Neural crest cell (in vitro differentiated cells): ENCODE results near the gene LIPG. TPM values are rescaled to one million over a fixed set of nuclear protein-coding genes. Genes with fewer than 3 reads are reported as not detected.

Experiments
- DNase-seq: peaks from one replicate; pipeline ENCODE4 v3.0.0; 2021; ENCODE audit warnings: low read depth, mixed read lengths, low spot score
- H3K27ac Mint-ChIP-seq: one replicate; pipeline ENCODE4 v1.8.0; 2021; ENCODE audit warnings: mild to moderate bottlenecking, mixed read lengths; ENCODE audit not compliant: unreplicated experiment
- H3K27me3 Mint-ChIP-seq: 2 replicates; pipeline ENCODE4 v1.8.0; 2021; ENCODE audit warnings: low read depth, mild to moderate bottlenecking, mixed read lengths
- H3K36me3 Mint-ChIP-seq: 2 replicates; pipeline ENCODE4 v1.8.0; 2021; ENCODE audit warnings: low read depth, mild to moderate bottlenecking, mixed read lengths
- H3K4me1 Mint-ChIP-seq: 2 replicates; pipeline ENCODE4 v1.8.0; 2021; ENCODE audit warnings: mixed read lengths
- H3K4me3 Mint-ChIP-seq: one replicate; pipeline ENCODE4 v1.8.0; 2021; ENCODE audit warnings: mild to moderate bottlenecking, mixed read lengths
- H3K9me3 Mint-ChIP-seq: 2 replicates; pipeline ENCODE4 v1.8.0; 2021; ENCODE audit warnings: mixed read lengths
- CTCF ChIP-seq: fragments of 200-600 bp; sonication (generic); conservative IDR thresholded peaks from 2 replicates; pipeline ENCODE4 v1.5.0; 2021; ENCODE audit warnings: antibody characterized with exemption, mild to moderate bottlenecking
- total RNA-seq: library from RNA; stranded (reverse); gene quantifications from 2 replicates; pipeline ENCODE4 v1.2.1, GENCODE V29; 2021

The LIPG gene
- total RNA-seq, 1 donor from 2014 or later = 32.4 TPM

- no peak for TF ChIP-seq CTCF
- Mint-ChIP-seq H3K4me1 (peaks cover 25% of the 10 kb centered on the region), H3K36me3 (peaks cover 2% of the 10 kb centered on the region), H3K27me3 (no peaks in the 10 kb centered on the region), H3K9me3 (peaks cover 4% of the 10 kb centered on the region), H3K4me3 (no peak overlapping the region), H3K27ac (no peak overlapping the region)
- no peak for DNase-seq
Observed at GRCh38 chr18:49609256-49610021, 47.6 kb downstream of the LIPG start.

GRCh38 chr18:49610022-49610445, 48.2 kb downstream of the LIPG start:
- no peak for DNase-seq
- Mint-ChIP-seq H3K4me3 (no peak overlapping the region), H3K27me3 (no peaks in the 10 kb centered on the region), H3K36me3 (no peaks in the 10 kb centered on the region), H3K9me3 (peaks cover 4% of the 10 kb centered on the region), H3K4me1 (peaks cover 25% of the 10 kb centered on the region), H3K27ac (no peak overlapping the region)
- TF ChIP-seq CTCF = no peak

- DNase-seq = no peak
- peaks cover 25% of the 10 kb centered on the region for H3K4me1 Mint-ChIP-seq
- H3K36me3 Mint-ChIP-seq = no peaks in the 10 kb centered on the region
- H3K27me3 Mint-ChIP-seq = no peaks in the 10 kb centered on the region
- TF ChIP-seq CTCF = no peak
- no peaks in the 10 kb centered on the region for H3K9me3 Mint-ChIP-seq
- no peak overlapping the region for H3K27ac Mint-ChIP-seq
- H3K4me3 Mint-ChIP-seq = no peak overlapping the region
Observed at GRCh38 chr18:49611316-49611715, 49.5 kb downstream of the LIPG start.

GRCh38 chr18:49612515-49613033, 50.7 kb downstream of the LIPG start:
- Mint-ChIP-seq H3K4me1 (peaks cover 25% of the 10 kb centered on the region), H3K9me3 (no peaks in the 10 kb centered on the region), H3K4me3 (no peak overlapping the region), H3K27me3 (no peaks in the 10 kb centered on the region), H3K36me3 (no peaks in the 10 kb centered on the region), H3K27ac (no peak overlapping the region)
- TF ChIP-seq CTCF = no peak
- no peak for DNase-seq

- no peak for TF ChIP-seq CTCF
- no peaks in the 10 kb centered on the region for H3K36me3 Mint-ChIP-seq
- no peak for DNase-seq
- peak overlapping the region; percentile 75 for H3K27ac Mint-ChIP-seq
- H3K4me3 Mint-ChIP-seq = peak overlapping the region; percentile 14
- H3K9me3 Mint-ChIP-seq = no peaks in the 10 kb centered on the region
- H3K27me3 Mint-ChIP-seq = no peaks in the 10 kb centered on the region
- peaks cover 29% of the 10 kb centered on the region for H3K4me1 Mint-ChIP-seq
Observed at GRCh38 chr18:49613141-49613640, 51.3 kb downstream of the LIPG start.
